Endothelial cell of umbilical vein (primary cell): ENCODE results near the gene NPB. TPM values are rescaled to one million over a fixed set of nuclear protein-coding genes. Genes with fewer than 3 reads are reported as not detected.

Experiments used
- BruUV-seq: library from RNA; stranded (reverse); fragments of 400-500 nt; replicated peaks from 2 replicates; lab custom pipeline; 2021; lab: Mats Ljungman, UMichigan
- CTCF ChIA-PET: fragments of 300-600, 350-600 bp; sonication (Branson Sonifier 250); formaldehyde crosslinking; loops from one replicate; lab custom pipeline; 2021; ENCODE audit warnings: antibody characterized with exemption, inconsistent platforms; lab: Charles Lee
- POLR2A ChIA-PET: fragments of 300-600, 350-600 bp; sonication (Branson Sonifier 250); formaldehyde crosslinking; loops from one replicate; lab custom pipeline; 2021; ENCODE audit warnings: antibody characterized with exemption, inconsistent platforms; lab: Charles Lee
- DNase-seq: peaks from one replicate; pipeline ENCODE4 v3.0.0-alpha.2; 2011; ENCODE audit warnings: low read depth, low spot score
- FAIRE-seq: peaks from 2 replicates; lab custom pipeline; 2011; peaks lifted over from hg19 to GRCh38; lab: Jason Lieb, UNC
- H2AFZ ChIP-seq: 2 replicates; pipeline ENCODE4 v1.6.0; 2012; ENCODE audit warnings: low read depth, low read length, control low read depth, inconsistent platforms
- H3K27ac ChIP-seq: 2 replicates; pipeline ENCODE4 v1.5.1; 2011; ENCODE audit warnings: low read depth, mild to moderate bottlenecking, control low read depth, low read length, moderate library complexity; ENCODE audit not compliant: insufficient read depth
- H3K27me3 ChIP-seq, 2 experiments: 2 replicates each; pipeline versions ENCODE4 v1.6.0 to v1.6.1; 2011; ENCODE audit warnings: low read length in 2 of 2, mixed read lengths in 1 of 2; ENCODE audit not compliant: control insufficient read depth in 2 of 2, insufficient read depth in 2 of 2
- H3K36me3 ChIP-seq, 2 experiments: 2 replicates in 1 of 2; 3 replicates in 1 of 2; pipeline ENCODE4 v1.5.1; 2011; ENCODE audit warnings: low read length in 2 of 2, mild to moderate bottlenecking in 1 of 2, moderate library complexity in 1 of 2; ENCODE audit not compliant: control insufficient read depth in 2 of 2, insufficient read depth in 2 of 2; ENCODE audit errors: extremely low read depth in 1 of 2
- H3K4me1 ChIP-seq: 3 replicates; pipeline ENCODE4 v1.5.1; 2011; ENCODE audit warnings: mild to moderate bottlenecking, low read length; ENCODE audit not compliant: control insufficient read depth, insufficient read depth; ENCODE audit errors: extremely low read depth
- H3K4me2 ChIP-seq: 2 replicates; pipeline ENCODE4 v1.6.1; 2011; ENCODE audit warnings: low read length, control low read depth, mixed read lengths; ENCODE audit not compliant: insufficient read depth
- H3K4me3 ChIP-seq, 3 experiments: fragments of 200-600 bp in 1 of 3; sonication (generic), shearing (Covaris generic) in 1 of 3; replicated peaks in 1 of 3; 2 replicates each; pipeline ENCODE4 v1.5.1; 2011 to 2016; ENCODE audit warnings: control low read depth in 3 of 3, low read length in 3 of 3, mild to moderate bottlenecking in 2 of 3, inconsistent platforms in 1 of 3, low read depth in 1 of 3, moderate library complexity in 1 of 3; ENCODE audit not compliant: insufficient read depth in 1 of 3
- H3K79me2 ChIP-seq: 2 replicates; pipeline ENCODE4 v1.6.0; 2012; ENCODE audit warnings: low read length, inconsistent platforms; ENCODE audit not compliant: control insufficient read depth, insufficient read depth
- H3K9ac ChIP-seq: replicated peaks from 2 replicates; pipeline ENCODE3; 2011; ENCODE audit warnings: low read length, control low read depth; ENCODE audit not compliant: insufficient read depth; ENCODE audit errors: extremely low read depth
- H3K9me1 ChIP-seq: replicated peaks from 3 replicates; pipeline ENCODE4 v1.6.0; 2011; ENCODE audit warnings: mild to moderate bottlenecking, low read length; ENCODE audit not compliant: control insufficient read depth, insufficient read depth; ENCODE audit errors: extremely low read depth
- H3K9me3 ChIP-seq: replicated peaks from 2 replicates; pipeline ENCODE4 v1.5.1; 2012; ENCODE audit warnings: low read length, inconsistent platforms; ENCODE audit not compliant: control insufficient read depth, insufficient read depth
- H4K20me1 ChIP-seq: replicated peaks from 2 replicates; pipeline ENCODE3; 2011; ENCODE audit warnings: mild to moderate bottlenecking, low read length; ENCODE audit not compliant: control insufficient read depth, insufficient read depth; ENCODE audit errors: extremely low read depth
- CTCF ChIP-seq, 2 donors: IDR thresholded peaks; 1 replicate in 1 of 2; 2 replicates in 1 of 2; pipeline ENCODE4 v1.5.1; 2011; ENCODE audit warnings: low read length in 2 of 2, mild to moderate bottlenecking in 2 of 2, moderate library complexity in 2 of 2, control low read depth in 1 of 2, inconsistent platforms in 1 of 2, low read depth in 1 of 2; ENCODE audit not compliant: insufficient read depth in 1 of 2; ENCODE audit errors: extremely low read depth in 1 of 2
- EZH2 ChIP-seq: IDR thresholded peaks from 2 replicates; pipeline ENCODE4 v1.6.1; 2012; ENCODE audit warnings: borderline replicate concordance, low read depth, mild to moderate bottlenecking, moderate library complexity, low read length, inconsistent platforms; ENCODE audit not compliant: severe bottlenecking
- FOS ChIP-seq: IDR thresholded peaks from 2 replicates; pipeline ENCODE4 v1.6.1; 2011; ENCODE audit warnings: mild to moderate bottlenecking, low read length, moderate library complexity, borderline replicate concordance; ENCODE audit not compliant: insufficient read depth
- GATA2 ChIP-seq: IDR thresholded peaks from 2 replicates; pipeline ENCODE4 v1.7.0; 2011; ENCODE audit warnings: low read depth, mild to moderate bottlenecking, moderate library complexity, mixed read lengths, low read length; ENCODE audit not compliant: insufficient read length, insufficient read depth
- JUN ChIP-seq: IDR thresholded peaks from 2 replicates; pipeline ENCODE4 v1.6.1; 2011; ENCODE audit warnings: borderline replicate concordance, low read depth; ENCODE audit not compliant: insufficient read length, insufficient read depth
- MAX ChIP-seq: IDR thresholded peaks from 2 replicates; pipeline ENCODE4 v1.6.1; 2011; ENCODE audit not compliant: insufficient read depth, insufficient read length
- MYC ChIP-seq: IDR thresholded peaks from one replicate; pipeline ENCODE4 v1.6.1; 2011; ENCODE audit warnings: mild to moderate bottlenecking, low read depth, low read length
- POLR2A ChIP-seq: IDR thresholded peaks from 2 replicates; pipeline ENCODE4 v1.6.1; 2012; ENCODE audit warnings: low read depth, mild to moderate bottlenecking, control low read depth, low read length
- POLR2AphosphoS5 ChIP-seq: IDR thresholded peaks from 2 replicates; pipeline ENCODE4 v1.6.1; 2012; ENCODE audit warnings: low read depth, mild to moderate bottlenecking, control low read depth, low read length, moderate library complexity; ENCODE audit not compliant: insufficient read depth
- dilution Hi-C: fragments of 300-500 bp; cut with MboI; formaldehyde crosslinking; loops from one replicate; pipeline ENCODE4 v1.15.0; 2019; ENCODE audit warnings: low sequenced_read_pairs; ENCODE audit not compliant: extremely low pct_ligation_motif_present
- intact Hi-C: fragments of 100-400 bp; cut with micrococcal nuclease; formaldehyde crosslinking; loops from one replicate; pipeline ENCODE4 v1.10.0; 2022
- polyA plus RNA-seq, 4 experiments: library from polyadenylated mRNA; depleted of rRNA in 3 of 4; stranded (reverse) in 3 of 4; unstranded in 1 of 4; fragments of >200 nt; gene quantifications; 2 replicates each; pipeline versions ENCODE4 v1.2.1 to v1.2.3, GENCODE V29; 2011 to 2012; ENCODE audit warnings: missing spikeins in 1 of 4
- total RNA-seq: library from RNA; stranded (reverse); gene quantifications from 2 replicates; pipeline ENCODE4 v1.2.3, GENCODE V29; 2021

Gene NPB
- total and polyA plus RNA-seq, 2 donors (not counting 3 experiments of a cell fraction or from before 2014, with no cell fraction given), result 0.33 to 0.42 TPM

- H3K9ac ChIP-seq, result peak within 1 kb of the TSS; percentile 32
- POLR2A ChIA-PET, result no interaction called here
These were observed 9.4 kb downstream of the NPB start, which contains the start of gene PCYT2 for GRCh38 chr17:81911277-81911961. PCYT2 (minus strand) TSS chr17:81911399; CDS start chr17:81911355, 44 bp downstream.

GRCh38 chr17:81911969-81912368, 9.9 kb downstream of the NPB start:
- FAIRE-seq (no peak), DNase-seq (no peak)
- H3K4me1 ChIP-seq, result peaks cover 9% of the 10 kb centered on the region
- H3K9ac ChIP-seq, result no peak overlapping the region
- H2AFZ ChIP-seq, result no peak overlapping the region
- no peaks in the 10 kb centered on the region for H3K9me3 ChIP-seq
- ChIA-PET POLR2A (no interaction called here), CTCF (no interaction called here)
- no peak for TF ChIP-seq MAX
- no peak for TF ChIP-seq GATA2
- TF ChIP-seq POLR2A, result no peak
- TF ChIP-seq FOS, result no peak
- no peak for TF ChIP-seq JUN
- no peak for TF ChIP-seq MYC
- no peak for TF ChIP-seq POLR2AphosphoS5
- no peak for TF ChIP-seq CTCF (IDR thresholded peaks at IDR 0.05; ENCODE audit: extremely low read depth in 1 of 2, insufficient read depth in 1 of 2, low read depth in 1 of 2, low read length in 2 of 2)
- TF ChIP-seq EZH2, result no peak
- peaks cover 7 to 24% of the 10 kb centered on the region in 2 experiments for H3K36me3 ChIP-seq
- no peaks in the 10 kb centered on the region for H4K20me1 ChIP-seq
- intact Hi-C loops (loop anchor here (1.0 to 2.0 kb wide), 3 partner anchors 15 to 41 kb away; partner anchors contain the start of genes ALYREF, ANAPC11, ARHGDIA and MAFG), dilution Hi-C loops (no loop called here)
- no peaks in the 10 kb centered on the region for H3K9me1 ChIP-seq
- H3K27me3 ChIP-seq, result no peaks in the 10 kb centered on the region
- no peak overlapping the region for H3K4me3 ChIP-seq
- BruUV-seq, result no TSS peak
- peaks cover 3% of the 10 kb centered on the region for H3K79me2 ChIP-seq
- H3K27ac ChIP-seq, result no peak overlapping the region
- no peak overlapping the region for H3K4me2 ChIP-seq

More at GRCh38 chr17:81911277-81911961, 9.4 kb downstream of the NPB start, which contains the start of gene PCYT2:
- no peaks in the 10 kb centered on the region for H3K79me2 ChIP-seq
- H3K27ac ChIP-seq, result no peak within 1 kb of the TSS
- dilution Hi-C loops, result no loop called here
- peak within 1 kb of the TSS; percentile 9 for H2AFZ ChIP-seq
- peak; percentile 82 for FAIRE-seq
- H3K4me2 ChIP-seq, result peak within 1 kb of the TSS; percentile 79
- H3K36me3 ChIP-seq, result peaks cover 7 to 24% of the 10 kb centered on the region in 2 experiments
- peaks cover 6% of the 10 kb centered on the region for H3K4me1 ChIP-seq
- intact Hi-C loops, result loop anchor here (1.0 to 2.0 kb wide), 3 partner anchors 16 to 41 kb away; partner anchors contain the start of genes ALYREF, ANAPC11, ARHGDIA and MAFG
- no TSS peak for BruUV-seq
- no peaks in the 10 kb centered on the region for H3K9me3 ChIP-seq
- H3K9me1 ChIP-seq, result no peaks in the 10 kb centered on the region
- no peaks in the 10 kb centered on the region for H3K27me3 ChIP-seq
- TF ChIP-seq MAX (no peak), POLR2A (peak; percentile 37), MYC (no peak), POLR2AphosphoS5 (peak; percentile 64), FOS (no peak)
- DNase-seq, result peak; percentile 71
- peak within 1 kb of the TSS; percentile 56 to 72 (median 67) for H3K4me3 ChIP-seq
- H4K20me1 ChIP-seq, result no peaks in the 10 kb centered on the region
- CTCF ChIA-PET, result interaction anchor here (0.8 to 1.0 kb wide), 2 partner anchors 12 to 16 kb away, joined by 5 to 6 read pairs; partner anchors contain the start of gene MAFG
